G401.6 (cell line): Measurements from ENCODE around the gene DTD1.

Experiments
- FAIRE-seq: peaks from 2 replicates; lab custom pipeline; 2012; peaks lifted over from hg19 to GRCh38; lab: Jason Lieb, UNC

The DTD1 gene

GRCh38 chr20:18705910-18706309 lies 118.1 kb downstream of the DTD1 start:
- no peak for FAIRE-seq

DNA sequence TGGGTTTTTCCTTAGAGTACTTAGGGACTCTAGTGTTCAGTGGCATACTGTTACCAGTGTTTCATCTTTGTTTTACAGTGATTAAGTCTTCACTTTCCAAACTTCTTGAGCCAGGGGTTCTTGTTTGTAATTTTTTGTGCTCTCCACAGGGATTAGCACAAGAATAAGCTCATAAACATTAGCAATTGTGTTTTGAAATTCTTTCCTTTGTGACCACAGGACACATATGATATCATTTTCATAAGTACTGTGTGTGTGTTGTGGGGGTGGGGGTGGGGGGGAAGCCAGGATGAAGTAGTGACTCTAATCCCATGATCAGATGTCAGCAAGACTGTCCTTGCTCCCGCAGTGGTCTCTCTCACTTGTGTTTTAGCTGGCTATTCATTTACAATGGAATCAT lies 124.3 kb downstream of the DTD1 start:
- no peak for FAIRE-seq

GRCh38 chr20:18712882-18713281 lies 125.0 kb downstream of the DTD1 start:
- FAIRE-seq: no peak

DNA sequence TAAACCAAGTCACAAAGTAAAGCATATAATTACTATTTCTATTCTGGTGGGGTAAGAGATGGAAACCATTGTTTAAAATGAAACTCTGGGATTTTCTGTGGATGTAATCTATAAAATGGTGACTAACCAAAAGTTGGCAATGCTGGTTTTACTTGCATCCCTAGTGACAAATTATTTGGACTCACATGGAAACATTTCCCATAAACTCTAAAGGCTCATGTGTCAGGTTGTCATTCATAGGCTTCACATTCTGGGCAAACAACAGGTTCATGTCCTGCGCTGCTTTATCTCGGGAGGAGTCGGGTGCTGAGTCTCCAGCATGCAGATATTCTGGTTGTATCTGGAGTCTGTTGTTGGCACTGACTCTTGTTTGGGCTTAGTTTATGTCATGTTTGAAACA lies 127.7 kb downstream of the DTD1 start:
- no peak for FAIRE-seq

DNA sequence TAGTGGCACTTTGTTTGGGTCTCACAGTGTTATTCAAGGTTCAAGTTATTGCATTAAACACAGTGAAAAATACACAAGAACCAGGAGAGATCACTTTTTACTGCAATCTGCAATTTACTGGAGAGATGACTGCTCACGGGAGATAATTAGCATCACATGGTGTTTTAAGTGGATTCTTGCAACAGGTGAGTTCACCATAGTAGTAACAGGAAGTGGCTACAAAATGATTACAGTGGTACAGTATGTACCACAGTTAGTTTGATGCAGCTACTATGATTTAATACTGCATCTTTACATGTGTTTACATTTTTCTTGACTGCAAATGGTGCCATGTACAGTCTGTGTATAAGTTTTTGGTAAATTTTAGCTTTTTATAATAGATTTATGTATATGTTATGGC lies 129.2 kb downstream of the DTD1 start:
- FAIRE-seq: no peak

- no peak for FAIRE-seq
Measured at GRCh38 chr20:18718129-18718528, 130.3 kb downstream of the DTD1 start.

- FAIRE-seq: no peak
Measured at GRCh38 chr20:18719426-18719825, 131.6 kb downstream of the DTD1 start.

GRCh38 chr20:18721551-18722115 lies 133.8 kb downstream of the DTD1 start:
- no peak for FAIRE-seq

GRCh38 chr20:18722371-18722770 lies 134.5 kb downstream of the DTD1 start:
- FAIRE-seq: no peak

DNA sequence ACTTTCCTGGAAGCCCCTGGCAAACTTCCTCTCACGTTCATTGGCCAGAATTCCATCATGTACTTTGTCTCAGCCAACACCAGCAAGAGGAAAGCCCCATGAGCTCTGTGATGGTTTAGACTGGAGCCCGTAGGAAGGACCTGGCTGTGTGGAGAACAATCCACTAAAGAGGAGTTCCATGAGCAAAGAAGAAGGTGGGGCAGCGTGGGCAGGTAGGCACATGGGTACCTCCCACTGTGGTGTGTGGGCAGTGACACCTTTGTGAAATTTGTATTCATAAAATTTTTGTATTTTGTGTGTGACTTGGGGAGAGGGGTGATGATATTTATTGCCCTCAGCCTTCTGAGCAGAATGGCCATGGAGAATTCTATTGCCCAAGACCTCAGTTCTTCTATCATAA lies 136.2 kb downstream of the DTD1 start:
- no peak for FAIRE-seq

DNA sequence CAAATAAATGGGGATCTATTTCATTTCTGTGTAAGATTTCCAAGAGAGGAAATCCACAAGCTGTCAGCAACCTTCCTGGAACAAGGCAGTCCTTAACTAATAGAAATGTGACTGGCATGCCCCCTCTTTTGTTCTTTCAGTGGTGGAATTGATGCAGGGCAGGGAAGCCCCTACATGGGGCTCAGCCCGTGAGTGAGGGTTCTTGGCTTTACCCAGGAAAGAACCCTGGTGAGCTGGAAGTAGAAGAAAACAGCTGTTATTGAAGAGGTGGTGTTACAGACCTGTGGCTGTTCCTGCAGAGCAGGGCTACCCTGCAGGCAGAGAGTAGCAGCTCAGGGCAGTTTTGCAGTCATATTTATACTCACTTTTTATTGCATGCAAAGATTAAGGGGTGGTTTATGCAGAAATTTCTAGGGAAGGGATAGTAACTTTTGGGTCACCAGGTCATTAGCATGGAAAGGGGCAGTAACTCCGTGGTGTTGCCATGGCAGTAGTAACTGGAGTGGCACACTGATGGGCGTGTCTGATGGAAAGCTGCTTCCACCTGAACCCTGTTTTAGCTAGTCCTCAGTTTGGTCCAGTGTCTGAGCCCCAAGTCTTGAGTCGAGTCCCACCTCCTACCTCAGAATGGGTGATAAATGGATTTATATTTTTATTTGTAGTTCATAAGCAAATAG lies 137.1 kb downstream of the DTD1 start:
- no peak for FAIRE-seq

DNA sequence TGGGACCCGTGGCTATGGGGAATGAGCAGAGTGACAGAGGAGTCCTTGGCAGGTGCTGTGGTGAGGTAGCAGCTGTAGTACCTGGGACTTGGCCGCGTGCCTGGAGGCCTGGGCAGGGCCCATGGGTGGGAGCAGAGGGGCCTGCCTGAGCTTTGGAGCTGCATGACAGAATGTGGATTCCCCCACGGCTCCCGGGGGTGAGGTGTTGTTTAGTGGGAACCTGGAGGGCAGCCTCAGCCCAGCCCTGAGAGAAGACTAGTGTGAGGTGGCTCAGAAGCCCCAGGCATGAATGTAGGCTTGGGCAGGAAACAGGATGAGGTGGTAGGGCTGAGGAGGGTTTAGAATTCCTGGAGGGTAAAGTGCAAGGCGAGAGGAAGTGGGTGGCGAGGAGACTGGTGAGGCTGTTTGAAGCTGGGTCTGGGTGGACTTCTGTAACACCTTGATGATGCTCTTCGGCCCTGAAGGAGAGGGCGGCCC lies 139.2 kb downstream of the DTD1 start:
- no peak for FAIRE-seq

DNA sequence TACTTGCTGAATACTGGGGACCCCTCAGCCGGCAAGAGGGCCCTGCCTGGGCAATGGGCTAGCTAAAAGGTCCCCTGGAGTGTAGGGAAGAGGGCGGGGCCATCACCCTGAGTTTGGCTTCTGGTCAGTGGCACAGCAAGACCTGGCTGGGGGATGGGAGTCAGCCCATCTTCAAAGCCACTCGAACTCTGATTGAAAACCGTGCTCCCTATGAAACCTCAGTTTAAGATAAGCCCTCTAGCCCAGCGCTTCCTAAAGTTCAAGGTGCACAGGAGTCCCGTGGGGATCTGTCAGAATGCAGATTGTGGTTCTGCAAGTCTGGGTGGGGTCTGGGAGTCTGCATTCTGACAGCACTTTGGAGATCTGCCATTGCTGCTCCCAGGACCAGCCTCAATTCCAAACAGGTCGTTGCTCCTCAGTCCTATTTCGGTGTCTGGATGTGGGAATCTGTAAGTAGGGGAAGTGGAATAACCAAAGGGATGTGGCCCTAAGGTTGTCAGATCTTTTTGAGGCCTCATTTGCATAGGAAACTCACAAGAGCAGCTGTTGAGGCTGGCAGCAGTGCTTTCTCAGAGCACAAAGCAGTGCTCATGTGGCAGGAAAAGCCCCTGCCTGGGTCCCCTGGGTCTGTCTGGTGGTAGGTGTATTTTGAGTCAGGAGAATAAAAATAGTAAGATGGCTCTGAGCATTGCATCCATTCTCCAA lies 140.5 kb downstream of the DTD1 start:
- no peak for FAIRE-seq

GRCh38 chr20:18728870-18729224 lies 141.0 kb downstream of the DTD1 start:
- no peak for FAIRE-seq

DNA sequence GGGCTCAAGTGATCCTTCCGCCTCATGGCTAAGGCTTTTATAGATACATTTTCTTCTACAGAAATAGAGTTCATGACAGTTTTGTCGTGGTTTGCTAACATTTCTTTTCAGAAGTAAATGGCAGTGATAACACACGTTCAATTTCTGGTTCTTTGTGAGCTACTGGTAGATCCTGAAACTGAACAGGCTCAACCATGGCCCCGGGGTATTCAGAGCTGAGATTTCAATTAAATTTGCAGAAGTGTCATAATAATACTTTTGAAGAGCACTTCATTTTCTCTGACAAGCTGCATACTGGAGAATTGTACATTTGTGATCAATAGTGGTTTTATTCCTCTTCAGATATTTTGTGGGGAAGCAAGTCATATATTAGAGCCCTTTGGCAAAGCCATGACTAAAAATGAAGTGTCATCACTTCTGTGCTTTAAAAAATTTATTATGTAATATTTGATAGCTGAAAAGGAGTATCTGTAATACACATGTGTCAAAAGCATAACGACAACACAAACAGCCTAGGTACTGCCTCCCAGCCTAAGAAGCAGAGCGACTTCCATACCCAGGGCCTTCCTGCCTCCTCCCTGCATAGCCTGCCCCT lies 141.5 kb downstream of the DTD1 start:
- no peak for FAIRE-seq

GRCh38 chr20:18731940-18732339 lies 144.1 kb downstream of the DTD1 start:
- no peak for FAIRE-seq

DNA sequence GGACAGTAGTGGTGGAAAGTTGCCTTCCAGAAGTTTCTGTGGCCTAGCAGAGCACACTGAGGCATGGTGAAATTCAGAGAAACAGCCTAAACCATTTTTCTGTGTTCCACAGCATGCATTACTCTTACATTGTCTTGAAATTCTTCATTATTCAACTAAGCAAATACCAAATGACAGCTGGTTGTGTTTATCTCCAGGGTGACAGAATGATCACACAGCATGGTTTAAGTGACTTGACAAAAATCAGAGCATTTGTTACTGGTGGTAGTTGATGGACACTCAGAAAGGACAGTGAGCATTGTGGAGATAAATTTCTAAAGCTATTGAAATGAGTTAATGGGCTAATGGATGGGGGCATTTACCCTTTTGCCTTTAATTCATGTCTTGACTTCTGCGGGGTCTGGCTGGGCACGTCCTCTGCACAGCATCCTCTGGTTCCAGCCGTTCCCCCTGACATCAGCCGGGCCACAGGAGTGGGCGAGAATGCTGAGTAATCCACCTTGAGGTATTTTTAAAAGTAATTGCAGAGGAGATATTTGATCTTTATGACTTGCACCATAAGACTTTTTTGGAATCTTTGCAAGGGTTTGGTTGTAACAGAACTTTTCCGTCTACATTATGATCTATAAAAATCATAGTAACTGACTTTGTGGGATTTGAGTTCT lies 146.8 kb downstream of the DTD1 start:
- FAIRE-seq: no peak

DNA sequence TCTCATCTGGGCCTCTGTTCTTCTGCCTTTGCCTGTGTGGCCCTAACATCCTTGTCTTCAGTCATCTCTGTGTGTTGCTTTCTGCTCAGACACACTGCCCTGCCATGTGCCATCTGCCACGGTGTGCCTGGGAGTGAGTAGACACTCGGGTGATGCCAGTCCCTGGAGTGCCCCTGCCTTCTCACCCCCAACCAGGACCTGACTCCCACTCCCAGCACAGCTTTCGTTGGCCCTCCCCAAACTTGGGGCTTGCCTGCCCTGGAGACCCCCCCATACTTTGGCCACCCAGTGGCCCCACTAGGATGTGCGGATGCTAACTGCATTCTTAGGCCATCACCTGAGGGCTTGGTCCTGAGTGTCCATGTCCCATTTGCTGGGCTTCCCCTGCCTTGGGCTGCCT lies 149.3 kb downstream of the DTD1 start:
- FAIRE-seq: no peak

- FAIRE-seq: no peak
Measured at GRCh38 chr20:18738055-18738454, 150.2 kb downstream of the DTD1 start.

DNA sequence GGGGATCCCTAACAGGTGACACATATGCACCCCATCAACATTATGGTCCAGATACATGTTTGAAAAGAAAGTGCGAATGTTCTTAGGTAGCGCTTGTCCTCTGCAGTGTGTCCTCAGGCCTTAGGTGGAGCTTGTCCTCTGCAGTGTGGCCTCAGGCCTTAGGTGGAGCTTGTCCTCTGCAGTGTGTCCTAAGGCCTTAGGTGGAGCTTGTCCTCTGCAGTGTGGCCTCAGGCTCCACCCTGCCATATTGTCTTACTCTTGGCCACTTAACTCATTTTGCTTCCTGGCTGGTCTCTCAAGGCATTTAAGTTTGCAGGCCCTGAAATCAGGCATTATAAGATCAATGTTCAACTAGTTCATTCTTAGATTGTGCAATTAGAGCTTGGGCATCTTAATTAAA lies 151.0 kb downstream of the DTD1 start:
- FAIRE-seq: no peak

- FAIRE-seq: no peak
Measured at GRCh38 chr20:18739751-18740166, 151.9 kb downstream of the DTD1 start.

- no peak for FAIRE-seq
Measured at GRCh38 chr20:18740726-18741125, 152.9 kb downstream of the DTD1 start.

GRCh38 chr20:18742841-18743240 lies 155.0 kb downstream of the DTD1 start:
- FAIRE-seq: no peak
